Measurements from ENCODE around the gene CPT1A.

GRCh38 chr11:68741463-68741862 lies 100.3 kb downstream of the CPT1A start:
- TF ChIP-seq, protein P1, sequence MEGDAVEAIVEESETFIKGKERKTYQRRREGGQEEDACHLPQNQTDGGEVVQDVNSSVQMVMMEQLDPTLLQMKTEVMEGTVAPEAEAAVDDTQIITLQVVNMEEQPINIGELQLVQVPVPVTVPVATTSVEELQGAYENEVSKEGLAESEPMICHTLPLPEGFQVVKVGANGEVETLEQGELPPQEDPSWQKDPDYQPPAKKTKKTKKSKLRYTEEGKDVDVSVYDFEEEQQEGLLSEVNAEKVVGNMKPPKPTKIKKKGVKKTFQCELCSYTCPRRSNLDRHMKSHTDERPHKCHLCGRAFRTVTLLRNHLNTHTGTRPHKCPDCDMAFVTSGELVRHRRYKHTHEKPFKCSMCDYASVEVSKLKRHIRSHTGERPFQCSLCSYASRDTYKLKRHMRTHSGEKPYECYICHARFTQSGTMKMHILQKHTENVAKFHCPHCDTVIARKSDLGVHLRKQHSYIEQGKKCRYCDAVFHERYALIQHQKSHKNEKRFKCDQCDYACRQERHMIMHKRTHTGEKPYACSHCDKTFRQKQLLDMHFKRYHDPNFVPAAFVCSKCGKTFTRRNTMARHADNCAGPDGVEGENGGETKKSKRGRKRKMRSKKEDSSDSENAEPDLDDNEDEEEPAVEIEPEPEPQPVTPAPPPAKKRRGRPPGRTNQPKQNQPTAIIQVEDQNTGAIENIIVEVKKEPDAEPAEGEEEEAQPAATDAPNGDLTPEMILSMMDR (IDR thresholded peaks at IDR 0.05) = no peak
- TF ChIP-seq EP300 (IDR thresholded peaks at IDR 0.05) = no peak

All from ovary (tissue), 3 donors.